Neural crest cell (in vitro differentiated cells): ENCODE measurements around the gene NAPSA. TPM values are rescaled to one million over a fixed set of nuclear protein-coding genes. Genes with fewer than 3 reads are reported as not detected.

Source experiments
- DNase-seq: peaks from one replicate; pipeline ENCODE4 v3.0.0; 2021; ENCODE audit warnings: low read depth, mixed read lengths, low spot score
- H3K27ac Mint-ChIP-seq: one replicate; pipeline ENCODE4 v1.8.0; 2021; ENCODE audit warnings: mild to moderate bottlenecking, mixed read lengths; ENCODE audit not compliant: unreplicated experiment
- H3K27me3 Mint-ChIP-seq: 2 replicates; pipeline ENCODE4 v1.8.0; 2021; ENCODE audit warnings: low read depth, mild to moderate bottlenecking, mixed read lengths
- H3K36me3 Mint-ChIP-seq: 2 replicates; pipeline ENCODE4 v1.8.0; 2021; ENCODE audit warnings: low read depth, mild to moderate bottlenecking, mixed read lengths
- H3K4me1 Mint-ChIP-seq: 2 replicates; pipeline ENCODE4 v1.8.0; 2021; ENCODE audit warnings: mixed read lengths
- H3K4me3 Mint-ChIP-seq: one replicate; pipeline ENCODE4 v1.8.0; 2021; ENCODE audit warnings: mild to moderate bottlenecking, mixed read lengths
- H3K9me3 Mint-ChIP-seq: 2 replicates; pipeline ENCODE4 v1.8.0; 2021; ENCODE audit warnings: mixed read lengths
- total RNA-seq: library from RNA; stranded (reverse); gene quantifications from 2 replicates; pipeline ENCODE4 v1.2.1, GENCODE V29; 2021
- TF ChIP-seq, protein P1 (sequence below): fragments of 200-600 bp; sonication (generic); conservative IDR thresholded peaks from 2 replicates; pipeline ENCODE4 v1.5.0; 2021; ENCODE audit warnings: antibody characterized with exemption, mild to moderate bottlenecking

The NAPSA gene
- total RNA-seq, 1 donor from 2014 or later, result 1.0 TPM

DNA sequence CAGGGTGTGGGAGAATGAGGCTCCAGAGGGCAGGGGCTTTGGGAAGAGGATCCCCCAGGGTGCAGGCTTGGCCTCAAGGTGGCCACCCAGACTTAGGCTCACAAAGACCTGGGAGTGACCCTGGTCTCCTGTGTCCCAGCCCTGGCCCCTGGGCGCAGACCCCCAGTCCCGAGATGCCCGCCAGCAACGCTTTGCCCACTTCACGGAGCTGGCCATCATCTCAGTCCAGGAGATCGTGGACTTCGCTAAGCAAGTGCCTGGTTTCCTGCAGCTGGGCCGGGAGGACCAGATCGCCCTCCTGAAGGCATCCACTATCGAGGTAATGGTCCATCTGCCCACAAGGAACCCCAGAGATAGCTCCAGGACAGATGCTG lies 13.4 kb upstream of the NAPSA start:
- Mint-ChIP-seq H3K4me3 (peak overlapping the region; percentile 54), H3K27ac (no peak overlapping the region), H3K4me1 (peaks cover 14% of the 10 kb centered on the region), H3K9me3 (no peaks in the 10 kb centered on the region), H3K27me3 (peaks cover 2% of the 10 kb centered on the region), H3K36me3 (peaks cover 3% of the 10 kb centered on the region)
- TF ChIP-seq, protein P1, sequence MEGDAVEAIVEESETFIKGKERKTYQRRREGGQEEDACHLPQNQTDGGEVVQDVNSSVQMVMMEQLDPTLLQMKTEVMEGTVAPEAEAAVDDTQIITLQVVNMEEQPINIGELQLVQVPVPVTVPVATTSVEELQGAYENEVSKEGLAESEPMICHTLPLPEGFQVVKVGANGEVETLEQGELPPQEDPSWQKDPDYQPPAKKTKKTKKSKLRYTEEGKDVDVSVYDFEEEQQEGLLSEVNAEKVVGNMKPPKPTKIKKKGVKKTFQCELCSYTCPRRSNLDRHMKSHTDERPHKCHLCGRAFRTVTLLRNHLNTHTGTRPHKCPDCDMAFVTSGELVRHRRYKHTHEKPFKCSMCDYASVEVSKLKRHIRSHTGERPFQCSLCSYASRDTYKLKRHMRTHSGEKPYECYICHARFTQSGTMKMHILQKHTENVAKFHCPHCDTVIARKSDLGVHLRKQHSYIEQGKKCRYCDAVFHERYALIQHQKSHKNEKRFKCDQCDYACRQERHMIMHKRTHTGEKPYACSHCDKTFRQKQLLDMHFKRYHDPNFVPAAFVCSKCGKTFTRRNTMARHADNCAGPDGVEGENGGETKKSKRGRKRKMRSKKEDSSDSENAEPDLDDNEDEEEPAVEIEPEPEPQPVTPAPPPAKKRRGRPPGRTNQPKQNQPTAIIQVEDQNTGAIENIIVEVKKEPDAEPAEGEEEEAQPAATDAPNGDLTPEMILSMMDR, result no peak
- no peak for DNase-seq

DNA sequence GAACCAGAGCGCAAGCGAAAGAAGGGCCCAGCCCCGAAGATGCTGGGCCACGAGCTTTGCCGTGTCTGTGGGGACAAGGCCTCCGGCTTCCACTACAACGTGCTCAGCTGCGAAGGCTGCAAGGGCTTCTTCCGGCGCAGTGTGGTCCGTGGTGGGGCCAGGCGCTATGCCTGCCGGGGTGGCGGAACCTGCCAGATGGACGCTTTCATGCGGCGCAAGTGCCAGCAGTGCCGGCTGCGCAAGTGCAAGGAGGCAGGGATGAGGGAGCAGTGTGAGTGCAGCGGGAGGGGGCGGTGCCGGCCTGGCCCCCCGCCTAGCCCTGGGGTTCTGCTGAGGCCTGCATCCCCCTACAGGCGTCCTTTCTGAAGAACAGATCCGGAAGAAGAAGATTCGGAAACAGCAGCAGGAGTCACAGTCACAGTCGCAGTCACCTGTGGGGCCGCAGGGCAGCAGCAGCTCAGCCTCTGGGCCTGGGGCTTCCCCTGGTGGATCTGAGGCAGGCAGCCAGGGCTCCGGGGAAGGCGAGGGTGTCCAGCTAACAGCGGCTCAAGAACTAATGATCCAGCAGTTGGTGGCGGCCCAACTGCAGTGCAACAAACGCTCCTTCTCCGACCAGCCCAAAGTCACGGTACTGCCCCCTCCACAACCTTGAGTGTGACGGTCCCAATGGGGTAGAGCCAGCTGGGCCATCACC lies 12.9 kb upstream of the NAPSA start:
- H3K4me1 Mint-ChIP-seq, result peaks cover 8% of the 10 kb centered on the region
- H3K27me3 Mint-ChIP-seq, result no peaks in the 10 kb centered on the region
- peaks cover 3% of the 10 kb centered on the region for H3K36me3 Mint-ChIP-seq
- H3K9me3 Mint-ChIP-seq, result no peaks in the 10 kb centered on the region
- DNase-seq, result no peak
- TF ChIP-seq, protein P1, result no peak
- H3K27ac Mint-ChIP-seq, result no peak overlapping the region
- H3K4me3 Mint-ChIP-seq, result peak overlapping the region; percentile 79

- no peak for DNase-seq
- Mint-ChIP-seq H3K27me3 (no peaks in the 10 kb centered on the region), H3K36me3 (peaks cover 3% of the 10 kb centered on the region), H3K9me3 (no peaks in the 10 kb centered on the region), H3K27ac (no peak overlapping the region), H3K4me3 (peak overlapping the region; percentile 79), H3K4me1 (peaks cover 5% of the 10 kb centered on the region)
- TF ChIP-seq, protein P1, result no peak
Observed at GRCh38 chr19:50377517-50377916, 12.1 kb upstream of the NAPSA start.

GRCh38 chr19:50377051-50377461 lies 11.6 kb upstream of the NAPSA start:
- H3K36me3 Mint-ChIP-seq, result peaks cover 3% of the 10 kb centered on the region
- peaks cover 5% of the 10 kb centered on the region for H3K4me1 Mint-ChIP-seq
- DNase-seq, result no peak
- peak overlapping the region; percentile 79 for H3K4me3 Mint-ChIP-seq
- TF ChIP-seq, protein P1, result no peak
- H3K9me3 Mint-ChIP-seq, result no peaks in the 10 kb centered on the region
- no peaks in the 10 kb centered on the region for H3K27me3 Mint-ChIP-seq
- H3K27ac Mint-ChIP-seq, result no peak overlapping the region

GRCh38 chr19:50376166-50377050 lies 11.0 kb upstream of the NAPSA start, which contains the start of gene NR1H2:
TSS of gene NR1H2 (plus strand) at chr19:50376457. CDS start at chr19:50377606, 1,149 bp downstream.
- peak; percentile 87 for DNase-seq
- Mint-ChIP-seq H3K27me3 (no peaks in the 10 kb centered on the region), H3K27ac (peak within 1 kb of the TSS; percentile 99), H3K9me3 (no peaks in the 10 kb centered on the region), H3K36me3 (peaks cover 3% of the 10 kb centered on the region), H3K4me1 (peaks cover 5% of the 10 kb centered on the region), H3K4me3 (peak within 1 kb of the TSS; percentile 99)
- TF ChIP-seq, protein P1, result no peak
